GM12878 (cell line): ENCODE results near the gene ASB7. TPM values are rescaled to one million over a fixed set of nuclear protein-coding genes. Genes with fewer than 3 reads are reported as not detected.

Experiments used
- ATAC-seq: fragments of 200-7000 bp; cut with Tn5 transposase; 3 replicates; pipeline ENCODE4 v1.9.1; 2020; ENCODE audit warnings: mild to moderate bottlenecking, moderate library complexity
- BruUV-seq: library from RNA; stranded (reverse); fragments of 400-500 nt; replicated peaks from 2 replicates; lab custom pipeline; 2021; lab: Mats Ljungman, UMichigan
- CTCF ChIA-PET: fragments of 300-600 bp; sonication (Branson Sonifier 250); formaldehyde crosslinking; extraction: SDS; loops from one replicate; lab custom pipeline; 2021; ENCODE audit warnings: inconsistent platforms; lab: Yijun Ruan, JAX
- POLR2A ChIA-PET: fragments of 350-600 bp; formaldehyde crosslinking; extraction: SDS; loops from one replicate; lab custom pipeline; 2021; ENCODE audit warnings: inconsistent platforms; lab: Charles Lee
- RAD21 ChIA-PET: fragments of 300-600 bp; sonication (Branson Sonifier 250); formaldehyde crosslinking; loops from one replicate; lab custom pipeline; 2023; ENCODE audit warnings: antibody characterized with exemption; ENCODE audit not compliant: unreplicated experiment; lab: Charles Lee
- SMC1A ChIA-PET: fragments of 300-600 bp; sonication (Branson Sonifier 250); formaldehyde crosslinking; loops from one replicate; lab custom pipeline; 2023; ENCODE audit not compliant: unreplicated experiment, uncharacterized antibody; lab: Charles Lee
- DNase-seq: peaks from one replicate; pipeline ENCODE4 v3.0.0-alpha.2; 2011; ENCODE audit warnings: low read depth, low spot score
- FAIRE-seq: peaks from 3 replicates; lab custom pipeline; 2011; peaks lifted over from hg19 to GRCh38; lab: Jason Lieb, UNC
- H2AFZ ChIP-seq: 2 replicates; pipeline ENCODE4 v1.6.0; 2011; ENCODE audit warnings: low read depth, low read length, control low read depth; ENCODE audit not compliant: control insufficient read depth
- H3K27ac ChIP-seq: 2 replicates; pipeline ENCODE4 v1.5.1; 2011; ENCODE audit warnings: control low read depth; ENCODE audit not compliant: control insufficient read depth, insufficient read depth
- H3K27me3 ChIP-seq, 2 experiments: replicated peaks in 1 of 2; 2 replicates each; pipeline versions ENCODE4 v1.6.0 to v1.6.1; 2011; ENCODE audit warnings: low read length in 1 of 2; ENCODE audit not compliant: control insufficient read depth in 2 of 2, insufficient read depth in 2 of 2
- H3K36me3 ChIP-seq, 2 experiments: 2 replicates each; pipeline ENCODE4 v1.5.1; 2011; ENCODE audit warnings: low read length in 1 of 2; ENCODE audit not compliant: control insufficient read depth in 2 of 2, insufficient read depth in 2 of 2
- H3K4me1 ChIP-seq: 2 replicates; pipeline ENCODE4 v1.6.1; 2011; ENCODE audit warnings: mild to moderate bottlenecking, low read length, moderate library complexity, mixed read lengths; ENCODE audit not compliant: control insufficient read depth, insufficient read depth
- H3K4me2 ChIP-seq: 2 replicates; pipeline ENCODE4 v1.6.0; 2011; ENCODE audit warnings: control low read depth; ENCODE audit not compliant: control insufficient read depth, insufficient read depth
- H3K4me3 ChIP-seq: fragments of 200-600 bp; sonication (generic); 2 replicates; pipeline ENCODE4 v1.5.1; 2016
- H3K79me2 ChIP-seq: 2 replicates; pipeline ENCODE4 v1.6.0; 2011; ENCODE audit warnings: low read length; ENCODE audit not compliant: control insufficient read depth, insufficient read depth
- H3K9ac ChIP-seq: 2 replicates; pipeline ENCODE4 v1.8.0; 2011; ENCODE audit warnings: low read length, control low read depth, mixed read lengths; ENCODE audit not compliant: control insufficient read depth, insufficient read depth
- H3K9me3 ChIP-seq: replicated peaks from 3 replicates; pipeline ENCODE4 v1.5.1; 2011; ENCODE audit warnings: mild to moderate bottlenecking, low read length; ENCODE audit not compliant: control insufficient read depth, insufficient read depth
- H4K20me1 ChIP-seq: 2 replicates; pipeline ENCODE4 v1.6.0; 2011; ENCODE audit not compliant: control insufficient read depth, insufficient read depth
- CHD4 ChIP-seq: fragments of 200-600 bp; sonication (generic); IDR thresholded peaks from 2 replicates; pipeline ENCODE4 v1.6.1; 2016; ENCODE audit warnings: mild to moderate bottlenecking
- CUX1 ChIP-seq: IDR thresholded peaks from 2 replicates; pipeline ENCODE4 v1.6.1; 2012; ENCODE audit warnings: improper control_type of control experiment, low read depth, low read length; ENCODE audit not compliant: insufficient replicate concordance
- DPF2 ChIP-seq: fragments of 450-650 bp; IDR thresholded peaks from 2 replicates; pipeline ENCODE4 v1.6.1; 2017; ENCODE audit warnings: mild to moderate bottlenecking
- EED ChIP-seq: sonication (generic); IDR thresholded peaks from 2 replicates; pipeline ENCODE4 v1.6.1; 2016; ENCODE audit warnings: antibody characterized with exemption, low read depth
- IKZF1 ChIP-seq: fragments of 450-650 bp; conservative IDR thresholded peaks from 2 replicates; pipeline ENCODE4 v1.6.1; 2017; ENCODE audit warnings: antibody characterized with exemption, mild to moderate bottlenecking
- IRF4 ChIP-seq: IDR thresholded peaks from 2 replicates; pipeline ENCODE4 v1.6.1; 2011; ENCODE audit warnings: low read depth, low read length
- PBX3 ChIP-seq: IDR thresholded peaks from 2 replicates; pipeline ENCODE4 v1.6.1; 2011; ENCODE audit warnings: mild to moderate bottlenecking, low read depth, low read length, moderate library complexity; ENCODE audit not compliant: insufficient replicate concordance
- POLR2A ChIP-seq: IDR thresholded peaks from 2 replicates; pipeline ENCODE4 v1.6.1; 2011; ENCODE audit warnings: low read depth, mild to moderate bottlenecking, low read length
- POLR2AphosphoS5 ChIP-seq: IDR thresholded peaks from 2 replicates; pipeline ENCODE4 v1.6.1; 2011; ENCODE audit warnings: mild to moderate bottlenecking, low read length, inconsistent platforms
- SMAD5 ChIP-seq: IDR thresholded peaks from 2 replicates; pipeline ENCODE4 v1.6.1; 2016; ENCODE audit warnings: antibody characterized with exemption, low read depth
- WGBS: methylation state at CpG from one replicate; pipeline ENCODE4 v1.1.6; 2016; ENCODE audit warnings: low lambda C conversion rate; ENCODE audit not compliant: insufficient replicate concordance, insufficient coverage; ENCODE audit errors: missing lambda C conversion rate; 5-methylcytosine and 5-hydroxymethylcytosine counted together
- in situ Hi-C: fragments of 300-500 bp; cut with MboI; formaldehyde crosslinking; loops from 9 replicates; pipeline ENCODE4 v1.14.3; 2018; ENCODE audit warnings: mixed read lengths
- intact Hi-C: fragments of 100-400 bp; cut with micrococcal nuclease; formaldehyde crosslinking; loops from one replicate; pipeline ENCODE4 v1.14.2; 2022; ENCODE audit not compliant: unreplicated experiment
- polyA plus RNA-seq, 11 experiments: library from polyadenylated mRNA; depleted of rRNA in 4 of 11; unstranded in 6 of 11; stranded (reverse) in 5 of 11; fragments of >200 nt; fragmentation: Nextera tagmentation in 4 of 11; fragmentation: Illumina TruSeq in 1 of 11; extraction: Ambion mirVana in 4 of 11; extraction: Trizol in 1 of 11; gene quantifications; 1 replicate in 1 of 11; 2 replicates in 10 of 11; pipeline versions ENCODE4 v1.2.1 to v1.2.3, GENCODE V29; 2011 to 2016; ENCODE audit warnings: inconsistent platforms in 2 of 11, missing spikeins in 2 of 11, low read depth in 1 of 11
- total RNA-seq, 4 experiments: library from RNA; depleted of rRNA in 3 of 4; stranded (reverse); fragments of >200 nt in 3 of 4; fragmentation: Illumina TruSeq in 1 of 4; extraction: Trizol in 1 of 4; gene quantifications; 2 replicates each; pipeline versions ENCODE4 v1.2.1 to v1.2.3, GENCODE V29; 2013 to 2021
- TF ChIP-seq, protein P1 (sequence below): fragments of 450-650 bp; IDR thresholded peaks from 2 replicates; pipeline ENCODE4 v1.6.1; 2017; ENCODE audit warnings: mild to moderate bottlenecking, moderate library complexity

ASB7 gene
- total and polyA plus RNA-seq, 10 of the 15 experiments (the other 5 are each of a cell fraction or from before 2014, with no cell fraction given) = 2.7 to 13.9 (median 8.6) TPM

DNA sequence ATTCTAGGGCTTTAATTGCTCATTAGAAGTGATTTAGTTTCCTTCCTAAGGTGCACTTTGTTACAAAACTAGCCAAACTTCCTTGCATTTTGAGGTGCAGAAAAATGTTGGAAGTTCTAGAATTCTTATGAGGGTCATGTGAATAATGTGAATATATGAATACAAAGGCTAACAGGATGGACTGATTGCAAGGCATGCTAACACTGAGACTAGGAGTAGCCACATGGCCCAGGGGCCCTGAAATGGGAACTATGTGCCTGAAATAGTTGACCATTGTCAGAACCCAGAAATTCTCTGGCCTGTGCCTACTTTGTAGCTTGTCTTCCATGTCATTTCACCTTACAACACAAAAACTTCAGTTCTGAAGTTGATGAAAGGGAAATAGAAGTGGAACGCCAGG lies 10.8 kb downstream of the ASB7 start:
- peaks cover 3 to 30% of the 10 kb centered on the region in 2 experiments; a peak in 3 of 4 replicates for H3K36me3 ChIP-seq
- in situ Hi-C loops (loop anchor here (10.0 to 25.0 kb wide), 2 partner anchors 652 to 1351 kb away; partner anchors contain the start of gene LRRC28), intact Hi-C loops (no loop called here)
- no peaks in the 10 kb centered on the region for H3K9me3 ChIP-seq
- DNase-seq (no peak), FAIRE-seq (no peak), ATAC-seq (no peak)
- H3K79me2 ChIP-seq = no peaks in the 10 kb centered on the region
- CTCF ChIA-PET = no interaction called here
- RAD21 ChIA-PET = no interaction called here
- H4K20me1 ChIP-seq = no peaks in the 10 kb centered on the region
- no peak overlapping the region for H3K9ac ChIP-seq
- no peak overlapping the region for H3K27ac ChIP-seq
- BruUV-seq = no TSS peak
- 100% methylated on average over 1 of the region's 1 CpG for WGBS
- SMC1A ChIA-PET = interaction anchor here (0.5 to 2.1 kb wide), 3 partner anchors 8 to 1030 kb away, joined by 3 to 6 read pairs (median 3); partner anchors contain the start of genes ASB7 and LINS1
- no peak overlapping the region for H2AFZ ChIP-seq
- POLR2A ChIA-PET = no interaction called here
- H3K4me3 ChIP-seq = no peak overlapping the region
- no peaks in the 10 kb centered on the region for H3K27me3 ChIP-seq
- H3K4me2 ChIP-seq = no peak overlapping the region
- no peaks in the 10 kb centered on the region for H3K4me1 ChIP-seq
- TF ChIP-seq IRF4 = no peak
- no peak for TF ChIP-seq POLR2A
- no peak for TF ChIP-seq SMAD5
- no peak for TF ChIP-seq DPF2
- TF ChIP-seq IKZF1 = no peak
- no peak for TF ChIP-seq POLR2AphosphoS5
- no peak for TF ChIP-seq CUX1
- no peak for TF ChIP-seq PBX3
- TF ChIP-seq, protein P1, sequence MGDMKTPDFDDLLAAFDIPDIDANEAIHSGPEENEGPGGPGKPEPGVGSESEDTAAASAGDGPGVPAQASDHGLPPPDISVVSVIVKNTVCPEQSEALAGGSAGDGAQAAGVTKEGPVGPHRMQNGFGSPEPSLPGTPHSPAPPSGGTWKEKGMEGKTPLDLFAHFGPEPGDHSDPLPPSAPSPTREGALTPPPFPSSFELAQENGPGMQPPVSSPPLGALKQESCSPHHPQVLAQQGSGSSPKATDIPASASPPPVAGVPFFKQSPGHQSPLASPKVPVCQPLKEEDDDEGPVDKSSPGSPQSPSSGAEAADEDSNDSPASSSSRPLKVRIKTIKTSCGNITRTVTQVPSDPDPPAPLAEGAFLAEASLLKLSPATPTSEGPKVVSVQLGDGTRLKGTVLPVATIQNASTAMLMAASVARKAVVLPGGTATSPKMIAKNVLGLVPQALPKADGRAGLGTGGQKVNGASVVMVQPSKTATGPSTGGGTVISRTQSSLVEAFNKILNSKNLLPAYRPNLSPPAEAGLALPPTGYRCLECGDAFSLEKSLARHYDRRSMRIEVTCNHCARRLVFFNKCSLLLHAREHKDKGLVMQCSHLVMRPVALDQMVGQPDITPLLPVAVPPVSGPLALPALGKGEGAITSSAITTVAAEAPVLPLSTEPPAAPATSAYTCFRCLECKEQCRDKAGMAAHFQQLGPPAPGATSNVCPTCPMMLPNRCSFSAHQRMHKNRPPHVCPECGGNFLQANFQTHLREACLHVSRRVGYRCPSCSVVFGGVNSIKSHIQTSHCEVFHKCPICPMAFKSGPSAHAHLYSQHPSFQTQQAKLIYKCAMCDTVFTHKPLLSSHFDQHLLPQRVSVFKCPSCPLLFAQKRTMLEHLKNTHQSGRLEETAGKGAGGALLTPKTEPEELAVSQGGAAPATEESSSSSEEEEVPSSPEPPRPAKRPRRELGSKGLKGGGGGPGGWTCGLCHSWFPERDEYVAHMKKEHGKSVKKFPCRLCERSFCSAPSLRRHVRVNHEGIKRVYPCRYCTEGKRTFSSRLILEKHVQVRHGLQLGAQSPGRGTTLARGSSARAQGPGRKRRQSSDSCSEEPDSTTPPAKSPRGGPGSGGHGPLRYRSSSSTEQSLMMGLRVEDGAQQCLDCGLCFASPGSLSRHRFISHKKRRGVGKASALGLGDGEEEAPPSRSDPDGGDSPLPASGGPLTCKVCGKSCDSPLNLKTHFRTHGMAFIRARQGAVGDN = no peak
- no peak for TF ChIP-seq CHD4
- TF ChIP-seq EED = no peak
